Measurements from ENCODE around the gene TUBGCP2.
"Not testable (repeated sequence)": the region's sequence is repeated elsewhere in the genome, so short reads cannot be mapped to it uniquely, and the experiment has no call there.

Gene TUBGCP2

GRCh38 chr10:133270773-133271297 lies 37.8 kb downstream of the TUBGCP2 start:
- FAIRE-seq (no peak), DNase-seq (ENCODE audit: insufficient read length, low spot score) (no peak)
- no peak for TF ChIP-seq POLR2A (IDR thresholded peaks at IDR 0.05; ENCODE audit: low read depth, low read length)

GRCh38 chr10:133270204-133270603 lies 38.5 kb downstream of the TUBGCP2 start:
- FAIRE-seq (no peak), DNase-seq (ENCODE audit: insufficient read length, low spot score) (no peak)
- TF ChIP-seq POLR2A (IDR thresholded peaks at IDR 0.05; ENCODE audit: low read depth, low read length): no peak

- FAIRE-seq: no peak
- no peak for DNase-seq (ENCODE audit: insufficient read length, low spot score)
- no peak for TF ChIP-seq POLR2A (IDR thresholded peaks at IDR 0.05; ENCODE audit: low read depth, low read length)
Observed at GRCh38 chr10:133269367-133269766, 39.3 kb downstream of the TUBGCP2 start.

GRCh38 chr10:133268532-133268931 lies 40.1 kb downstream of the TUBGCP2 start:
- DNase-seq (ENCODE audit: insufficient read length, low spot score): no peak
- FAIRE-seq: no peak

DNA sequence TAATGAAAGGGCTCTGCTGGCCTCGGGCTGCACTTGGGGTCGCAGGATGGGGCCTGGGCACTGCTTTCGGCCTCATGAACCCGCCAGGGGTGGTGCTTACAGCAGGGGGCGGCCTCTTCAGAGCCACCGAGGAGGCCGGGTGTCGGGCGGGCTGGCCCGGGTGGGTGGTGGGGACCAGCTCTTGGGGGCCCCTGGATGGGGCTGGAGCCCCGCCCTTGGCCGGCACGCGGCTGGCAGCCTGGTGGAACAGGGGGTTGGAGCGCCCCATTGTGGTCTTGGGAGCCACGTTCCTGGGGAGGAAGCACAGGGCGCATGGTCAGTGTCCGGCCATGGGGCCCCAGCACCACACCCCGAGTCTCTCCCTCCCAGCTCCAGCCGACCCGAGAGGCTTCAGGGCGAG lies 40.8 kb downstream of the TUBGCP2 start:
- no peak for TF ChIP-seq POLR2A (IDR thresholded peaks at IDR 0.05; ENCODE audit: low read depth, low read length)
- DNase-seq (ENCODE audit: insufficient read length, low spot score) (no peak), FAIRE-seq (no peak)

More at GRCh38 chr10:133268532-133268931, 40.1 kb downstream of the TUBGCP2 start:
- TF ChIP-seq POLR2A (IDR thresholded peaks at IDR 0.05; ENCODE audit: low read depth, low read length): no peak

GRCh38 chr10:133267293-133267692 lies 41.4 kb downstream of the TUBGCP2 start:
- TF ChIP-seq POLR2A (IDR thresholded peaks at IDR 0.05; ENCODE audit: low read depth, low read length): no peak
- FAIRE-seq (no peak), DNase-seq (ENCODE audit: insufficient read length, low spot score) (no peak)

- FAIRE-seq: no peak
- DNase-seq (ENCODE audit: insufficient read length, low spot score): no peak
- TF ChIP-seq POLR2A (IDR thresholded peaks at IDR 0.05; ENCODE audit: low read depth, low read length): no peak
Observed at GRCh38 chr10:133266056-133266795, 42.4 kb downstream of the TUBGCP2 start.

DNA sequence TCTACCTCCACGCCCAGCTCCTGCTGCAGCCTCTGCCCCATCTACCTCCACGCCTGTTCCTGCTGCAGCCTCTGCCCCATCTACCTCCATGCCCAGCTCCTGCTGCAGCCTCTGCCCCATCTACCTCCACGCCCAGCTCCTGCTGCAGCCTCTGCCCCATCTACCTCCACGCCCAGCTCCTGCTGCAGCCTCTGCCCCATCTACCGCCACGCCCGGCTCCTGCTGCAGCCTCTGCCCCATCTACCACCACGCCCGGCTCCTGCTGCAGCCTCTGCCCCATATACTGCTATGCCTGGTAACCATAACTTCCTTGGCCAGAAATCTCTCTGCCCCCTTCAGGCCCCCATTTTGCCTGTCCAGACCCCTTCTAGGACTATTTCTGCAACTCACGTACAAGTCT lies 43.6 kb downstream of the TUBGCP2 start:
- not testable (repeated sequence) for FAIRE-seq; DNase-seq (ENCODE audit: insufficient read length, low spot score)

DNA sequence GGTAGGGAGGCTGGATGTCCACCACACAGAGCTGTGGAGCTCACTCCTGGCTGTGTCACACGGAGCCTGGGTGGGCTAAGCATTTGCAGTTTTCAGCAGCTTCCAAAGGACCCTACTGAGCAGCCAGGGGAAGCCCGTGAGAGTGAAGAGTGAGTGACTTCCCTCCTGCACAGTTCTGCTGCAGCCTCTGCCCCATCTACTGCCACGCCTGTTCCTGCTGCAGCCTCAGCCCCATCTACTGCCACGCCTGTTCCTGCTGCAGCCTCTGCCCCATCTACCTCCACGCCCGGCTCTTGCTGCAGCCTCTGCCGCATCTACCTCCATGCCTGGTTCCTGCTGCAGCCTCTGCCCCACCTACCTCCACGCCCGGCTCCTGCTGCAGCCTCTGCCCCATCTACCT lies 44.2 kb downstream of the TUBGCP2 start:
- DNase-seq (ENCODE audit: insufficient read length, low spot score) (no peak), FAIRE-seq (peak; percentile 71)
- TF ChIP-seq POLR2A (IDR thresholded peaks at IDR 0.05; ENCODE audit: low read depth, low read length): no peak

GRCh38 chr10:133263674-133264073 lies 45.0 kb downstream of the TUBGCP2 start:
- no peak for TF ChIP-seq POLR2A (IDR thresholded peaks at IDR 0.05; ENCODE audit: low read depth, low read length)
- FAIRE-seq (no peak), DNase-seq (ENCODE audit: insufficient read length, low spot score) (no peak)

- FAIRE-seq: no peak
- TF ChIP-seq POLR2A (IDR thresholded peaks at IDR 0.05; ENCODE audit: low read depth, low read length): no peak
- DNase-seq (ENCODE audit: insufficient read length, low spot score): no peak
Observed at GRCh38 chr10:133262696-133263095, 46.0 kb downstream of the TUBGCP2 start.

DNA sequence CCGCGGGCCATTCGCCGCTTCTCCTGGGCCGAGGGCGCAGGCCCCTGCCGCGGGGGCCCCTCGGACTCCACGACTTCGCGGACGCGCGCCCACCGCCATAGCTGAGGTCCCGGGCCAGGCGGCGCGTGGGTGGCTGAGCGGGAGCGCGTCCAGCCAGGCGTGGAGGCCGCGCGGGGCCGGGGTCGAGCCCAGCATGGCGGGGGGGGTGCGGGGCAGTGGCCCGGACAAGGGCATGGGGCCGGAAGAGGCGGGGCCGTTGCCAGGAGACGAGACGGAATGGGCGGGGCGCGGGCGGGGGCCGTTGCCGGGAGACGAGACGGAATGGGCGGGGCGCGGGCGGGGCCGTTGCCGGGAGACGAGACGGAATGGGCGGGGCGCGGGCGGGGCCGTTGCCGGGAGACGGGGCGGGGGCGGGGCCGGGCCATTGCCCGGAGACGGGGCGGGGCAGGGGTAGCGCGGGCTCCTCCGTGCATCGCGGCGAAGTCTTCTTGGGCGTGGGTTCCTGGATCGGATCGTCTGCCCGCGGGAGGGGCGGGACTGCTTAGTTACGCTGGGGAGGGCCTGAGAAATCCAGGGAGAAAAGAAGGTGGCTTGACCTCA lies 46.8 kb downstream of the TUBGCP2 start:
- no peak for TF ChIP-seq POLR2A (IDR thresholded peaks at IDR 0.05; ENCODE audit: low read depth, low read length)
- FAIRE-seq (no peak), DNase-seq (ENCODE audit: insufficient read length, low spot score) (peak; percentile 61)

- TF ChIP-seq POLR2A (IDR thresholded peaks at IDR 0.05; ENCODE audit: low read depth, low read length): no peak
- FAIRE-seq: no peak
- DNase-seq (ENCODE audit: insufficient read length, low spot score): peak; percentile 54
Observed at GRCh38 chr10:133260895-133261725, 47.6 kb downstream of the TUBGCP2 start.

DNA sequence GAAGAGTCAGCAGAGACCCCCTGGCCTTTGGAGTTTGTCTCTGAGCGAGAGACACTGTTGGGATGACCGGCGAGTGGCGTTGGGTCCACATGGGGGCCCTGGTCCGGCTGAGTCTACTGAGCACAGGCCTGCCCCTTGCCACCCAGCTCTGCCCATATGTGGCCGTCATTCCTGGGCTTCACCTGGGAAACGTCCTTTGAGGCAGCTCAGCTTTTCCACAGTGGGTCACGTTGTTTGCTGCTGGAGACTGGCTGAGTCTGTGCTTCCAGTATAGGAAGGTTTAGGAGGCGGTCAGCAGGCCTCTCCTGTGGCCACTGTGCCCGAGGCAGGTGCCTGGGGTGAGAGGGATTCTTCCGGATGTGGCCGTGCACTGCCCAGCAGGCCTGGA lies 49.1 kb downstream of the TUBGCP2 start:
- peak; percentile 49 for DNase-seq (ENCODE audit: insufficient read length, low spot score)
- FAIRE-seq: no peak
- no peak for TF ChIP-seq POLR2A (IDR thresholded peaks at IDR 0.05; ENCODE audit: low read depth, low read length)
